ENCODE measurements around the gene ETHE1.

The ETHE1 gene

GRCh38 chr19:43470288-43470687, 56.7 kb downstream of the ETHE1 start:
- no peak for TF ChIP-seq POLR2A (IDR thresholded peaks at IDR 0.05; ENCODE audit: extremely low read depth, insufficient read length)
- no peak for TF ChIP-seq MYC (IDR thresholded peaks at IDR 0.05; ENCODE audit: low read depth, low read length)
- no peak for TF ChIP-seq CTCF (IDR thresholded peaks at IDR 0.05; ENCODE audit: low read depth, low read length)
- no peak for TF ChIP-seq MAX (IDR thresholded peaks at IDR 0.05; ENCODE audit: low read depth, low read length)
- no peak for DNase-seq (ENCODE audit: low read depth)
- H3K4me3 ChIP-seq (ENCODE audit: low read depth, low read length): no peak overlapping the region

- no peak overlapping the region for H3K4me3 ChIP-seq (ENCODE audit: low read depth, low read length)
- DNase-seq (ENCODE audit: low read depth): no peak
- TF ChIP-seq MAX (IDR thresholded peaks at IDR 0.05; ENCODE audit: low read depth, low read length) (no peak), MYC (IDR thresholded peaks at IDR 0.05; ENCODE audit: low read depth, low read length) (no peak), CTCF (IDR thresholded peaks at IDR 0.05; ENCODE audit: low read depth, low read length) (no peak), POLR2A (IDR thresholded peaks at IDR 0.05; ENCODE audit: extremely low read depth, insufficient read length) (no peak)
These were observed 57.9 kb downstream of the ETHE1 start for GRCh38 chr19:43469160-43469480.

- no peak for TF ChIP-seq CTCF (IDR thresholded peaks at IDR 0.05; ENCODE audit: low read depth, low read length)
- TF ChIP-seq POLR2A (IDR thresholded peaks at IDR 0.05; ENCODE audit: extremely low read depth, insufficient read length): no peak
- no peak for TF ChIP-seq MAX (IDR thresholded peaks at IDR 0.05; ENCODE audit: low read depth, low read length)
- TF ChIP-seq MYC (IDR thresholded peaks at IDR 0.05; ENCODE audit: low read depth, low read length): no peak
- DNase-seq (ENCODE audit: low read depth): no peak
- H3K4me3 ChIP-seq (ENCODE audit: low read depth, low read length): no peak overlapping the region
These were observed 58.4 kb downstream of the ETHE1 start for GRCh38 chr19:43468354-43469159.

- TF ChIP-seq MAX (IDR thresholded peaks at IDR 0.05; ENCODE audit: low read depth, low read length): no peak
- no peak for TF ChIP-seq POLR2A (IDR thresholded peaks at IDR 0.05; ENCODE audit: extremely low read depth, insufficient read length)
- no peak for TF ChIP-seq CTCF (IDR thresholded peaks at IDR 0.05; ENCODE audit: low read depth, low read length)
- TF ChIP-seq MYC (IDR thresholded peaks at IDR 0.05; ENCODE audit: low read depth, low read length): no peak
- peak; percentile 33 for DNase-seq (ENCODE audit: low read depth)
- no peak overlapping the region for H3K4me3 ChIP-seq (ENCODE audit: low read depth, low read length)
These were observed 59.3 kb downstream of the ETHE1 start for GRCh38 chr19:43467730-43468129.

- no peak for TF ChIP-seq MYC (IDR thresholded peaks at IDR 0.05; ENCODE audit: low read depth, low read length)
- no peak for TF ChIP-seq CTCF (IDR thresholded peaks at IDR 0.05; ENCODE audit: low read depth, low read length)
- TF ChIP-seq POLR2A (IDR thresholded peaks at IDR 0.05; ENCODE audit: extremely low read depth, insufficient read length): no peak
- TF ChIP-seq MAX (IDR thresholded peaks at IDR 0.05; ENCODE audit: low read depth, low read length): no peak
- DNase-seq (ENCODE audit: low read depth): no peak
- H3K4me3 ChIP-seq (ENCODE audit: low read depth, low read length): no peak overlapping the region
These were observed 59.7 kb downstream of the ETHE1 start for GRCh38 chr19:43467276-43467675.

All from NB4 (cell line).